Inflammatory macrophage (primary cell): ENCODE measurements around the gene ARAP1.

ENCODE experiments used
- DNase-seq, 2 donors: peaks; one replicate each; pipeline ENCODE4 v3.0.0-alpha.2; 2020 to 2022

Gene ARAP1

GRCh38 chr11:72722050-72722748, 30.0 kb downstream of the ARAP1 start:
- peak; percentile 98 for DNase-seq

- peak; percentile 50 to 76 for DNase-seq
Observed at GRCh38 chr11:72721689-72722049, 30.5 kb downstream of the ARAP1 start.

DNA sequence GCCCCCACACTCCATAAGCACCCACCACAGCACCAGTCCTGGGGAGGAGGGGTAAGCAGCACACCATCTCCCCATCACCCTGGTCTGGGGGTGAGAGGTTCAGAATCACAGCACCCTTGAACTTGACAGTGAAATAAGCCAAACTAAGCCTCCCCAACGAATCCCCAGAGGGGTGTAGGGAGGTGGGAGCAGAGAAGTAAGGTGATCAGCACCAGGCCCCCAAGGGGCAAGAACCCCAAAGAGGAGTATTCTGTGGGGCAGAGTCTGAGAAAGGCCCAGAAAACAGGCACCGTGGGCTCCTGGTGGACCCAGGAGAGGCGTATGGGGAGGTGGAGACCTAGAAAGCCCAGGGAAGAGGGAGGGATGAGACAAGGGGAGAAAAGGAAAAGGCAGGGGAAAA, 30.9 kb downstream of the ARAP1 start:
- no peak for DNase-seq

DNA sequence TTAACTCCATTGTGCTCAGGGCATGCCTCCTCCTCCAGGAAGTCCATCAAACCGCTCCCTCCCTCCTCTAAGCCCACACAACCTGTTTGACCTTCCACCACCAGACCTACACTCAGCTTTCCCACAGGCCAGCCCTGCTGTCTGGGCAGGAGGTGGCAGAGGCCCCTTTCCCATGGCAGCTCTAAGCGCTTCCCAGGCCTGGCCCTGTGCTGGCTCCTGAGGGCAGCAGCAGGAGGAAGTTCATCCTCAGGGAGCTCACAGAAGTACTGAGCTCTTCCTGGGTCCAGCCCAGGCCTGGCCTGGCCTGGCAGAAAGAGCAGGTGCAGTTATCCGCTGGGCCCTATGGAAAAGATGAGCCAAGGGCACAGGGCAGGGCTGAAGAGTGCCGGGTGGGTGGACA, 31.4 kb downstream of the ARAP1 start:
- DNase-seq: peak in 1 of 2 donors; percentile 36

DNA sequence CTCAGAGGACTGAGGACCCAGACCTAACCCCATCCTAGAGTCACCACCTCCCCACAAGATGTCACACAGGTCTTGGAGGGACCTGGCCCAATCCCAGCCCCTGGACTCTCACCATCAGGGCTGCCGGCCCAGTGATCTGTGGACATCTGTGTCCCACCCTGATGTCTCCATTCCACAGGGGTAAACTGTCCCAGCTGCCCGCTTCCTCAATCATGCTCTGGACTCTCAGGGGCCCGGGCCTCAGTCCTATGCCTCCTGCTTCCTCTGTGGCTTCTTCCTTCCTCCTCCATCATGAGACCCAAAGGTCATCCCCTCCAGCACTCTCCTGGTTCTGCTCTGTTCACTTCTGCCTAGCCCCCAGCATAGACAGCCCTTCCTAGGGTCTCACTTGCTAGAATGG, 32.2 kb downstream of the ARAP1 start:
- peak; percentile 60 to 81 for DNase-seq

GRCh38 chr11:72719551-72719950, 32.7 kb downstream of the ARAP1 start:
- no peak for DNase-seq

- DNase-seq: peak; percentile 50 to 57
Observed at GRCh38 chr11:72719144-72719543, 33.1 kb downstream of the ARAP1 start.

DNA sequence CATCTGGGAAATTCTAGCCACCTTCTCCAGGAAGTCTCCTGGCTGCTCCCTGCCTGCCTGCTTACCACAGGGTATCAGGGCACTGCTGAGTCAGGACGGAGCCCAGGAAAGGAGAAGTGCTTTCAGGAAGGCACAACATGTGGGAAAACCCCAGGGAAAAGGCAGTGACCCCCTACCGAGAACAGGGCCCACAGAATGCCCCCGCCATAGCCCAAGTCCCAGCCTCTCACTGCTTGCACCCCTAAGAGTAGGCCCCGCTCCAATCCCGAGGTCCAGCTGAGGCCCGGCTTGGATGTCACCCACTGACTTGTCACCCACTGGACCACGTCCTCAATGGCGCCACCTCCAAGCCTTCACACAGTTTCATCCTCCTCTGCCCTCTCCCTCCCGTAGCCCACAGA, 34.1 kb downstream of the ARAP1 start:
- peak; percentile 56 to 86 for DNase-seq

DNA sequence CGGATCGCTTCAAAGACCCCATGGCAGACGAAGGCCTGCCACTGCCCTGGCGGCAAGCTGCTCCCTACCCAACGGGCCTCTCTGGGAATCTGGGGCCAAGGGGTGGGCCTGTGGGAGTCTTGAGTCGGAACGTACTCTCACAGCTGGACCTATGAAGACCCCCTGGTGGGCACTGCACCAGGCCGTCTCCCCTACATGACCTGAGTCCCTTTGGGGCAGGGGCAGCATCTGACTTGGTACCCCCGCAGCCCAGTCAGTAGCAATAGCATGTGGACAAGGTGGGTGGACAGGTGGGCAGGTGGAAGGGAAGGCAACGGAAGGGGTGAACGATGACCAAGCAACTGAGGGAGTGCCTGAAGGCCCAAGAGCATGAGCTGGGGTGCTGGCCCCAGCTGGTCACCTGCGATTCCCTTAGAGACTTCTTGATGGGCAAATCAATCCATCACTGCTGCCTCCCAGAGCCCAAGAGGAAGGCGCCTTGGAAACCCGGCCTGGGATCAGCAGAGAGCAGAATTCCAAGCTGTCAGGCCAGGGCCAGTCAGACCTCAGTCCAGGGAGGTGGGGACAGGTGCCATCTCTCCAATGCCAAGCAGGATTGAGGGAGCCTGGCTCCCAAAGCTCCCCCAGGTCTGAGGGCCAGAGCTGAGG, 35.3 kb downstream of the ARAP1 start:
- DNase-seq: no peak

- no peak for DNase-seq
Observed at GRCh38 chr11:72716290-72716689, 35.9 kb downstream of the ARAP1 start.

GRCh38 chr11:72712841-72713240, 39.4 kb downstream of the ARAP1 start:
- peak; percentile 48 to 72 for DNase-seq

- peak; percentile 96 to 98 for DNase-seq
Observed at GRCh38 chr11:72712168-72712751, 39.9 kb downstream of the ARAP1 start.

DNA sequence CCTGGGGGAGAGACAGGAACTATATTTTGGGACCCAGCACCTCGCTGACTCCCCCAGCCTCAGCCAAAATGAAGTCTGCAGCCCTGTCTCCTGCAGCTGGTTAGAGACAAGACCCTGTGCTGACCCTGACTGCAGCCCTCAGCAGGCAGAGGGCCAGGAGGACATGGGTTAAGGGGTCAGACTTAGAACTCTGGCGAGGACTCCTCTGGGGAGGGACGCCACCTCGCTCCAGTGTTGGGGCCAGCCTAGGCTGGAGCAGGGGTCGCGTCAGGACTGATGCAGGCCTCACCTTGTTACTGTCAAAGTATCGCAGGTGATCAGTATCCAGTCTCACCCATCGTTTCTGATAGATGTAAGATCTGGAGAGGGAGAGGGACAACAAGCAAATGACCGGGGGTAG, 41.1 kb downstream of the ARAP1 start:
- DNase-seq: no peak

DNA sequence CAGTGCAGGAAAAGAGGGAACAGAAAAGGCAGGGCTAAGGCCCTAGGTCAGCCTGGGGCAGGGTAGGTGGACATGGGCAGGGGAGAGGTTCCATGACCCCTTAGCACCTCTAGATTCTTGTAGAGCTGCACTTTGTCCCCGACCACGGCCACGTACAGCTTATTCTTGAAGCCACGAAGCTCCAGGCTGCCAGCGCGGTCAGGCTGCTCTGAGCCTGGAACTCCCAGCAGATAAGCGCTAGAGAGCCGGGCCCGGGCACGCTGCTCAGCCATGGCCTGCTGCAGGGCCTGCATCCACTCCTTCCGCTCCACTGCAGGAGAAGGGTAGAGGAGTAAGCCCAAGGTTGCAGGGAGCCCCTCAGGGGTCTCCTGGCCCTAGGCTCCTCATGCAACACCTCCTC, 41.9 kb downstream of the ARAP1 start:
- DNase-seq: no peak

DNA sequence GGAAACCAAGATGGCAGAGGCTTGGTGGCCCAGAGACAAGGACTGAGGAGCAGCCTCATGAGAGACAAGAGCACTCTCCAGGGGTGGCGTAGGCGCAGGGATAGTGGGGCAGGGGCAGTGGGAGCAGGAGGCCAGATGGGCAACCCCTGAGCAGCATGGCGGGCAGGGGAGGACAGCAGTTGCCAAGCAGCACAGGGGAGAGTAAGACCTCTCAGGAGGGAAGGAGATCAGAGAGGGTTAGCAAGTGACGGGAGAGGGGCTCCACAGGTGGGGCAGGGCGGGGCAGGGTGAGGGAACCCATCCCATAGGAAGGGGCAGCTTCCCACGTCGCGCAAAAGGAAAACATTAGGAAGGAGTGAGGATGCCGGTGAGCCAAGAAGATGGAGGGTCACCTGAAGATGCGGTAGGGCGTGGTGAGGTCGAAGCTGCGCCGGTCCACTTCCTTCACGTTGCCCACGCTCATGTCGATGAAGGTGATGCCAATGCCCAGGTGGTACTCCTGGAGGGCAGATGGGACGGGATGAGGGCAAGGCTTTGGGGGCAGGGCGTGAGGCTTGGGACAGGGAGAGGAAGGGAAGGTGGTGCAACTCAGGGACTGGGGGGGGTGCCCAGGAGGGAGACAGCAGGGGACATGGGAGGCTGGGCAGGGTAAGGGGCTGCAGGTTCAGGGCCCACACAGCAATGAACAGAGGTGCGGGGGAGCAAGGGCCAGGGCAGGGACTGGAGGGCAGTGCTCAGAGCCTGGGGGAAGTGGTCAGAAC, 42.5 kb downstream of the ARAP1 start:
- DNase-seq: no peak

DNA sequence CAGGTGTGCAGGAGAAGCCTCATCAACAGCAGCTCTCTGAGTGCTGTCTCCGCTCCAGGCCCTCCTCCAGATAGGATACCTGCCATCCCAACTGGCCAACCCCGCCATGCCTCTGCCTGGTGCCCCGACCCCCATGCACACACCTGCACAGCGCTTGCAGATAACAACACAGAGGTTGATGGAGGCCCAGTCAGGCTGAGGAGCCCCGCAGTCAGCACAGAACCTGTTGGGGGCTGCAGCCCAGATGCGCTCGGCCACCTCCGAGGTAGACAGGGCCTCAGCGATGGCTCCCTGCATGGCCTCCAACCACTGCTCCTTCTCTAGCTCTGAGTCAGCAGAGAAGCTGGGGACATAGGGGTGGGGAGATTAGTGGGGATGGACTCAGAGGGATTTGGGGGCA, 45.2 kb downstream of the ARAP1 start:
- no peak for DNase-seq

DNA sequence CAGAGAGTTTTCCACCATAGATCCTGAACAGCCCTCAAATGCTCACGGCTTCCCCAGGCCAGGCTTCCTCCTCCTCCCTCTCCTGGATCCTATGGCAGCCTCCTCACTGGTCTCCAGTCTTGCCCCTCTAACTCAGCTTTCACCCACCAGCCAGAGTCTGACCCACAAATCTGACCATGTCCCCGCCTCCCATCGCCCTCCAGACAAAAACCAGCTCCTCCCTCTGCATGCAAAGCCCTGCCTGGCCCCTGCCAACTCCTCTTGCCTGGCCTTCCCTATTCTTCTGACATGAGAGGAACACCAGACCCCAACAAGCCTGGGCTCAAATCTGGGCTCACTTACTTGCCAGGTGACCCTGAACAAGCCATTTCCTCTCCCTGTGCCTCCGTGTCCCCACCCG, 45.6 kb downstream of the ARAP1 start:
- DNase-seq: no peak

GRCh38 chr11:72705442-72706365, 46.5 kb downstream of the ARAP1 start:
- DNase-seq: no peak

DNA sequence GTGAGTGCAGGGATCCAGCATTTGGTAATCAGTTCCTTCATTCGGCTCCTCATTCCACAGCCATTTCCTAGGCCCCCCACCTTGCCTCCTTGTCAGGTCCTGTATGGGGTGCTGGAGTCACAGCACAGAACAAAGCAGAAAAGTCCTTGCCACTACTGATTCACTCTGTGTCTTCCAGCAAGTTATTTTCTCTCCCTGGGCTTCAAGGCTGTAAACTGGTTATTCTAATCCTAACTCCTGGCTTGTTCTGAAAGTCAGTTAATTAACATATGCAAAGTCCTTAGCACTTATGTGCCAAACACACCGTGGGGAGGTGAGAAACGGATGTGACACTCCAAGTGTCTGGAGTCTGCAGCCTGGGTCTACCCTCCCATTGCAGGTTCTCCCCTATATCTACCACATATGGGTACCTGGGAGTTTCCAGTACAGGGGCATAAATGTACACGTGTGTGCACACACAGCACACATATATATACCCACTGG, 47.4 kb downstream of the ARAP1 start:
- no peak for DNase-seq

GRCh38 chr11:72704028-72704782, 48.0 kb downstream of the ARAP1 start:
- DNase-seq: no peak

GRCh38 chr11:72703267-72704008, 48.8 kb downstream of the ARAP1 start:
- DNase-seq: no peak
